DMS153 (cell line): ENCODE data around the gene TNPO3.

Source experiments
- DNase-seq: peaks from one replicate; lab custom pipeline; 2025; lab: John Stamatoyannopoulos, UW

Gene TNPO3

GRCh38 chr7:128906766-128907559 lies 147.9 kb downstream of the TNPO3 start:
- DNase-seq = no peak

GRCh38 chr7:128906001-128906765 lies 148.7 kb downstream of the TNPO3 start:
- DNase-seq = no peak

- peak; percentile 11 for DNase-seq
Observed at GRCh38 chr7:128904381-128905197, 150.3 kb downstream of the TNPO3 start.
